ENCODE results near the gene JAKMIP2. TPM values are rescaled to one million over a fixed set of nuclear protein-coding genes. Genes with fewer than 3 reads are reported as not detected.

JAKMIP2 gene
- total RNA-seq, 1 experiment from 2014 or later = not detected

GRCh38 chr5:147701468-147701867 lies 81.1 kb downstream of the JAKMIP2 start:
- H3K4me3 ChIP-seq (ENCODE audit: low read depth in 2 of 2, low read length in 2 of 2) = no peak overlapping the region
- no TSS peak for BruUV-seq (replicated peaks)
- CTCF ChIA-PET = interaction anchor here (0.6 kb wide), 1 partner anchor 122 kb away, joined by 6 read pairs; no protein-coding TSS in a partner anchor
- H3K36me3 ChIP-seq (ENCODE audit: control insufficient read depth, insufficient read depth, low read length) = no peaks in the 10 kb centered on the region
- H3K27ac ChIP-seq (ENCODE audit: low read length) = no peak overlapping the region
- no peaks in the 10 kb centered on the region for H3K4me1 ChIP-seq (ENCODE audit: control insufficient read depth, insufficient read depth, low read length)
- in situ Hi-C loops (cut with HindIII; ENCODE audit: low pct_unique_long_range_greater_than_20kb, low sequenced_read_pairs) = no loop called here
- no peaks in the 10 kb centered on the region for H3K9me3 ChIP-seq (ENCODE audit: control insufficient read depth, insufficient read depth, low read depth, low read length)
- ATAC-seq = no peak
- no peaks in the 10 kb centered on the region for H3K27me3 ChIP-seq (ENCODE audit: control insufficient read depth, insufficient read depth, low read length)
- POLR2A ChIA-PET = no interaction called here
- no peak for TF ChIP-seq SIN3A (IDR thresholded peaks at IDR 0.05; ENCODE audit: borderline replicate concordance, insufficient read depth, low read depth, low read length)
- TF ChIP-seq TCF7L2 (IDR thresholded peaks at IDR 0.05; ENCODE audit: low read depth, low read length) = no peak
- TF ChIP-seq POLR2AphosphoS5 (IDR thresholded peaks at IDR 0.05; ENCODE audit: low read depth, low read length) = no peak
- TF ChIP-seq CTCF (IDR thresholded peaks at IDR 0.05) = no peak
- no peak for TF ChIP-seq REST (IDR thresholded peaks at IDR 0.05; ENCODE audit: insufficient read depth in 1 of 2, low read depth in 2 of 2, low read length in 1 of 2)
- DNase-seq (ENCODE audit: low read depth, low spot score) = no peak
- intact Hi-C loops (cut with micrococcal nuclease; ENCODE audit: unreplicated experiment) = no loop called here

- CTCF ChIA-PET = no interaction called here
- no peak for DNase-seq (ENCODE audit: low read depth, low spot score)
- no peaks in the 10 kb centered on the region for H3K27me3 ChIP-seq (ENCODE audit: control insufficient read depth, insufficient read depth, low read length)
- no peaks in the 10 kb centered on the region for H3K9me3 ChIP-seq (ENCODE audit: control insufficient read depth, insufficient read depth, low read depth, low read length)
- H3K36me3 ChIP-seq (ENCODE audit: control insufficient read depth, insufficient read depth, low read length) = no peaks in the 10 kb centered on the region
- in situ Hi-C loops (cut with HindIII; ENCODE audit: low pct_unique_long_range_greater_than_20kb, low sequenced_read_pairs) (no loop called here), intact Hi-C loops (cut with micrococcal nuclease; ENCODE audit: unreplicated experiment) (no loop called here)
- BruUV-seq (replicated peaks) = no TSS peak
- H3K4me3 ChIP-seq (ENCODE audit: low read depth in 2 of 2, low read length in 2 of 2) = no peak overlapping the region
- no peaks in the 10 kb centered on the region for H3K4me1 ChIP-seq (ENCODE audit: control insufficient read depth, insufficient read depth, low read length)
- no peak for ATAC-seq
- no peak overlapping the region for H3K27ac ChIP-seq (ENCODE audit: low read length)
- POLR2A ChIA-PET = no interaction called here
- TF ChIP-seq POLR2AphosphoS5 (IDR thresholded peaks at IDR 0.05; ENCODE audit: low read depth, low read length) = no peak
- TF ChIP-seq SIN3A (IDR thresholded peaks at IDR 0.05; ENCODE audit: borderline replicate concordance, insufficient read depth, low read depth, low read length) = no peak
- TF ChIP-seq TCF7L2 (IDR thresholded peaks at IDR 0.05; ENCODE audit: low read depth, low read length) = no peak
- no peak for TF ChIP-seq REST (IDR thresholded peaks at IDR 0.05; ENCODE audit: insufficient read depth in 1 of 2, low read depth in 2 of 2, low read length in 1 of 2)
- no peak for TF ChIP-seq CTCF (IDR thresholded peaks at IDR 0.05)
Observed at GRCh38 chr5:147699496-147700088, 82.9 kb downstream of the JAKMIP2 start.

Data from Panc1 (cell line).